A673 (cell line): ENCODE data around the gene ZCRB1. TPM values are rescaled to one million over a fixed set of nuclear protein-coding genes. Genes with fewer than 3 reads are reported as not detected.
A peak's percentile ranks its signal among the peaks of the same experiment; 100 is the strongest.

Source experiments
- BruUV-seq: library from RNA; stranded (reverse); fragments of 400-500 nt; replicated peaks from 2 replicates; lab custom pipeline; 2021; lab: Mats Ljungman, UMichigan
- CTCF ChIA-PET: fragments of 300-600 bp; sonication (Branson Sonifier 250); formaldehyde crosslinking; loops from one replicate; lab custom pipeline; 2022; ENCODE audit warnings: antibody characterized with exemption; lab: Charles Lee
- POLR2A ChIA-PET: fragments of 300-600 bp; sonication (Branson Sonifier 250); formaldehyde crosslinking; loops from one replicate; lab custom pipeline; 2022; ENCODE audit warnings: antibody characterized with exemption; ENCODE audit not compliant: low non-redundant PET; lab: Charles Lee
- DNase-seq: peaks from one replicate; pipeline ENCODE4 v3.0.0-alpha.2; 2015; ENCODE audit warnings: low spot score
- H3K27ac ChIP-seq: fragments of 200-600 bp; sonication (generic); 2 replicates; pipeline ENCODE4 v1.5.1; 2016; ENCODE audit warnings: mixed run types, low read depth, mild to moderate bottlenecking, mixed read lengths, antibody characterized with exemption, low read length; ENCODE audit not compliant: poor library complexity, severe bottlenecking
- H3K27me3 ChIP-seq: fragments of 200-600 bp; sonication (generic); replicated peaks from 2 replicates; pipeline ENCODE4 v1.6.1; 2017; ENCODE audit warnings: mixed run types, low read depth, mild to moderate bottlenecking, mixed read lengths, antibody characterized with exemption, low read length; ENCODE audit not compliant: insufficient read depth, poor library complexity
- H3K36me3 ChIP-seq: fragments of 200-600 bp; sonication (generic); 2 replicates; pipeline ENCODE4 v1.6.1; 2016; ENCODE audit warnings: mixed run types, mild to moderate bottlenecking, mixed read lengths, antibody characterized with exemption, low read length; ENCODE audit not compliant: insufficient read depth, poor library complexity, severe bottlenecking
- H3K4me1 ChIP-seq: fragments of 200-600 bp; sonication (generic); 2 replicates; pipeline ENCODE4 v1.6.1; 2017; ENCODE audit warnings: mixed run types, mild to moderate bottlenecking, mixed read lengths, antibody characterized with exemption, low read length; ENCODE audit not compliant: insufficient read depth, poor library complexity, severe bottlenecking
- H3K4me3 ChIP-seq: fragments of 200-600 bp; sonication (generic); 2 replicates; pipeline ENCODE4 v1.5.1; 2016; ENCODE audit warnings: low read depth, mixed run types, mild to moderate bottlenecking, mixed read lengths, low read length; ENCODE audit not compliant: poor library complexity, severe bottlenecking
- H3K9me3 ChIP-seq: fragments of 200-600 bp; sonication (generic); 2 replicates; pipeline ENCODE4 v1.6.1; 2016; ENCODE audit warnings: mixed run types, low read depth, mild to moderate bottlenecking, mixed read lengths, antibody characterized with exemption, low read length; ENCODE audit not compliant: poor library complexity, severe bottlenecking
- CTCF ChIP-seq: fragments of 300-800, 200-600 bp; sonication (generic); conservative IDR thresholded peaks from 2 replicates; pipeline ENCODE4 v1.5.1; 2017; ENCODE audit warnings: low read depth, mild to moderate bottlenecking, antibody characterized with exemption, low read length, moderate library complexity, mixed read lengths
- EZH2 ChIP-seq: fragments of 200-600 bp; sonication (generic); IDR thresholded peaks from 2 replicates; pipeline ENCODE4 v1.6.1; 2017; ENCODE audit warnings: borderline replicate concordance, low read depth, mild to moderate bottlenecking, mixed read lengths, antibody characterized with exemption, low read length; ENCODE audit not compliant: poor library complexity, severe bottlenecking
- intact Hi-C: fragments of 100-400 bp; cut with micrococcal nuclease; formaldehyde crosslinking; loops from one replicate; pipeline ENCODE4 v1.10.0; 2022; ENCODE audit not compliant: unreplicated experiment
- total RNA-seq: library from RNA; stranded (reverse); gene quantifications from 2 replicates; pipeline ENCODE4 v1.2.3, GENCODE V29; 2021

ZCRB1 gene
- total RNA-seq, 1 experiment from 2014 or later = 110 TPM

GRCh38 chr12:42306297-42306696 lies 19.6 kb downstream of the ZCRB1 start:
- intact Hi-C loops = no loop called here
- H3K4me1 ChIP-seq = no peaks in the 10 kb centered on the region
- H3K4me3 ChIP-seq = no peak overlapping the region
- no peaks in the 10 kb centered on the region for H3K36me3 ChIP-seq
- H3K27me3 ChIP-seq = no peaks in the 10 kb centered on the region
- TF ChIP-seq CTCF (no peak), EZH2 (no peak)
- no TSS peak for BruUV-seq
- no peaks in the 10 kb centered on the region for H3K9me3 ChIP-seq
- ChIA-PET CTCF (no interaction called here), POLR2A (no interaction called here)
- no peak for DNase-seq
- no peak overlapping the region for H3K27ac ChIP-seq

- H3K4me1 ChIP-seq = no peaks in the 10 kb centered on the region
- CTCF ChIA-PET = no interaction called here
These were observed 26.2 kb downstream of the ZCRB1 start for GRCh38 chr12:42299392-42300308.

GRCh38 chr12:42298887-42299286 lies 27.0 kb downstream of the ZCRB1 start:
- intact Hi-C loops = no loop called here
- Histone ChIP-seq H3K4me1 (no peaks in the 10 kb centered on the region), H3K36me3 (no peaks in the 10 kb centered on the region), H3K27ac (no peak overlapping the region), H3K9me3 (no peaks in the 10 kb centered on the region), H3K4me3 (no peak overlapping the region), H3K27me3 (no peaks in the 10 kb centered on the region)
- CTCF ChIA-PET = no interaction called here
- BruUV-seq = no TSS peak
- POLR2A ChIA-PET = interaction anchor here (0.6 to 0.7 kb wide), 2 partner anchors 15 to 56 kb away, joined by 3 to 6 read pairs; no protein-coding TSS in a partner anchor
- no peak for DNase-seq
- TF ChIP-seq EZH2 (no peak), CTCF (no peak)

More at GRCh38 chr12:42299392-42300308, 26.2 kb downstream of the ZCRB1 start:
- DNase-seq = peak; percentile 34
- no peak for TF ChIP-seq CTCF
- TF ChIP-seq EZH2 = no peak
- POLR2A ChIA-PET = interaction anchor here (0.7 kb wide), 1 partner anchor 55 kb away, joined by 6 read pairs; no protein-coding TSS in a partner anchor
- no TSS peak for BruUV-seq
- intact Hi-C loops = no loop called here
- no peak overlapping the region for H3K27ac ChIP-seq
- no peaks in the 10 kb centered on the region for H3K9me3 ChIP-seq
- H3K4me3 ChIP-seq = no peak overlapping the region
- no peaks in the 10 kb centered on the region for H3K36me3 ChIP-seq
- no peaks in the 10 kb centered on the region for H3K27me3 ChIP-seq
